GM19467 (cell line): ENCODE data around the gene ANKRD34A.

Experiments
- ATAC-seq: cut with Tn5 transposase; IDR thresholded peaks from one replicate; pipeline ENCODE4 v1.9.1; 2021; ENCODE audit warnings: mild to moderate bottlenecking, moderate library complexity; ENCODE audit not compliant: unreplicated experiment

The ANKRD34A gene

DNA sequence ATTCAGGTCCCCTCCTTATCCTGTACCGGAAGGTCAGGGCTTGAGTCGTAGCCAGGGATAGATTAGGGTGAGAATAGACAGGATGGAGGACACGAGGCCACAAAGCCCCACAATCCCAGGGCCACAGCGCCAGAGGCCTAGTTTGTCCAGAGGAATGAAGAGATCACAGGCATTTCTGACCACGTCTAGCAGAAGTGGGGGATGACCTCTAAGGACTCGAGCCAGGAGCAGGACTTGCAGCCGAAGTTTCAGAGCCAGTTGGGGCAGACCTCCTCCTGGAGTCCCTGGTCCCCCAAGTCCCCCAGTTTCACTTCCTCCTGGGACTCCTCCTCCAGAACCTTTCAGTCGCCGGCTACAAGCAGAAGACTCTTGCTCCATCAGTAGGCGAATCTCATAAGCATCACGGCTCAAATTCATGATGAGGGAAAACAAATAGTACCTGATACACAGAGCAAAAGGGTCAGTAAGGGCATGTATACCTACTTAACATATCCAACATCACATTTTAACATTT is 52.2 kb downstream of the ANKRD34A start:
- ATAC-seq = no peak
